Esophagus squamous epithelium (tissue), 5 donors: Measurements from ENCODE around the gene CRHR2. TPM values are rescaled to one million over a fixed set of nuclear protein-coding genes. Genes with fewer than 3 reads are reported as not detected.
"Not testable (repeated sequence)": the region's sequence is repeated elsewhere in the genome, so short reads cannot be mapped to it uniquely, and the experiment has no call there.

Source experiments
- DNase-seq: peaks from one replicate; lab custom pipeline; 2025; lab: John Stamatoyannopoulos, UW
- H3K27ac ChIP-seq, 4 donors: fragments of 200-600 bp; sonication (generic); one replicate each; pipeline ENCODE4 v1.5.1; 2016 to 2019; ENCODE audit warnings: mild to moderate bottlenecking in 1 of 4
- H3K27me3 ChIP-seq, 4 donors: fragments of 200-600 bp; sonication (generic); 1 replicate in 3 of 4; 2 replicates in 1 of 4; pipeline versions ENCODE4 v1.5.1 to v1.6.0; 2017 to 2021; ENCODE audit warnings: antibody characterized with exemption in 1 of 4
- H3K36me3 ChIP-seq, 3 donors: fragments of 200-600 bp; sonication (generic); one replicate each; pipeline ENCODE4 v1.5.1; 2016 to 2019
- H3K4me1 ChIP-seq, 3 donors: fragments of 200-600 bp; sonication (generic); one replicate each; pipeline ENCODE4 v1.5.1; 2017 to 2019
- H3K4me3 ChIP-seq, 4 donors: fragments of 200-600 bp; sonication (generic); 1 replicate in 3 of 4; 2 replicates in 1 of 4; pipeline ENCODE4 v1.5.1; 2016 to 2019; ENCODE audit warnings: mild to moderate bottlenecking in 2 of 4, moderate library complexity in 1 of 4
- H3K9me3 ChIP-seq, 3 donors: fragments of 200-600 bp; sonication (generic); one replicate each; pipeline ENCODE4 v1.5.1; 2016 to 2019
- CTCF ChIP-seq, 6 experiments: fragments of 450-650 bp in 4 of 6; fragments of 200-600 bp in 2 of 6; sonication (generic) in 2 of 6; IDR thresholded peaks; one replicate each; pipeline ENCODE4 v1.5.1; 2016 to 2019; ENCODE audit warnings: antibody characterized with exemption in 6 of 6, mild to moderate bottlenecking in 4 of 6, moderate library complexity in 4 of 6
- POLR2A ChIP-seq, 4 donors: fragments of 450-650 bp; IDR thresholded peaks; one replicate each; pipeline ENCODE4 v1.6.1; 2017; ENCODE audit warnings: antibody characterized with exemption in 4 of 4, mild to moderate bottlenecking in 4 of 4, moderate library complexity in 3 of 4
- WGBS, 2 donors: methylation state at CpG; one replicate each; pipeline ENCODE4 v1.1.5; 2018; 5-methylcytosine and 5-hydroxymethylcytosine counted together
- intact Hi-C: fragments of 100-400 bp; cut with DNase I; formaldehyde crosslinking; loops from one replicate; pipeline ENCODE4 v1.15.0; 2022
- total RNA-seq, 4 donors: library from RNA; depleted of rRNA; stranded (reverse); fragments of >200 nt; gene quantifications; one replicate each; pipeline ENCODE4 v1.1.0, GENCODE V29; 2016
- donor health status: DM: yes; HTN: yes; CAD: no.

CRHR2 gene
- total RNA-seq, 4 donors from 2014 or later = under 0.01 to 0.09 TPM; not detected in 2

- no peak for DNase-seq
- H3K4me1 ChIP-seq = peaks cover 0 to 6% (median 0%) of the 10 kb centered on the region in 3 donors
- TF ChIP-seq POLR2A (IDR thresholded peaks at IDR 0.05) (no peak), CTCF (IDR thresholded peaks at IDR 0.05) (no peak)
- no peak overlapping the region for H3K4me3 ChIP-seq
- WGBS, 2 donors = 85 to 88% methylated on average over 3 of the region's 3 CpGs
- no peak overlapping the region for H3K27ac ChIP-seq
- H3K36me3 ChIP-seq = peaks cover 0 to 13% (median 0%) of the 10 kb centered on the region in 3 donors
- intact Hi-C loops = no loop called here
- H3K27me3 ChIP-seq = no peaks in the 10 kb centered on the region
- no peaks in the 10 kb centered on the region for H3K9me3 ChIP-seq
Measured at GRCh38 chr7:30645661-30646060, 36.6 kb downstream of the CRHR2 start.

DNA sequence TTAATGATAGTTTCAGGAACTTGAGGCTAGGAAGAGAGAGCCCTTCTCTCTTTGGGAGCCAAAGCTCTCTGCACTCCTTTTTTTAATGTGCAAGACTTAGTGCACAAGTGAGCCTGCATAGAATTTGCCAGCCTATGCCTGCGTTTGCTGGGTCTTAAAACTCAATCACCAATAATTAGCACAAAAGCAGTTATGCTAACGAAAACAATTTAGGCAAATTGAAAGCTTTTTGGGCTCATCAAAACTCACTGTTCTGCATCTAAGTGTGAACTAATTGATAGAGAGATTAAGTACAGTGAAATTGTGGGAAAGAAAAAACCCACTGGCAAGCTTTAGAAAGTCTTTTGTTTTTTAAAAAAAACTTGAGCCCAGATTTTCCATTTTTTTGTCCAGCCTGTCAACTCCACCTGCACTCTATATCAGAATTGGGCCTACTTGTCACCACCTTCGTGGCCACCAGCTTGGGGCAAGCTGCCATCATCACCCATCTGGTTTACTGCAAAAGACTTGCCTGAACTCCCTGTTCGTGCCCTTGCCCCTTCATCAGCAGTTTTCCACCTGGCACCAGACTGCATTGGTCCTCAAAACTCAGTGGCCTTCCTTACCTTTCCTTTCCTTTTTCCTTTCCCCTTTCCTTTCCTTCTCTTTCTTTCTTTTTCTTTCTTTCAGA is 37.8 kb downstream of the CRHR2 start:
- H3K9me3 ChIP-seq = no peaks in the 10 kb centered on the region
- peaks cover 0 to 13% (median 0%) of the 10 kb centered on the region in 3 donors for H3K36me3 ChIP-seq
- H3K4me3 ChIP-seq = no peak overlapping the region
- H3K27ac ChIP-seq = no peak overlapping the region
- no peak for TF ChIP-seq POLR2A (IDR thresholded peaks at IDR 0.05)
- TF ChIP-seq CTCF (IDR thresholded peaks at IDR 0.05) = no peak
- intact Hi-C loops = no loop called here
- WGBS, 2 donors = 86 to 91% methylated on average over 4 of the region's 4 CpGs
- no peak for DNase-seq
- no peaks in the 10 kb centered on the region for H3K27me3 ChIP-seq
- peaks cover 0 to 6% (median 0%) of the 10 kb centered on the region in 3 donors for H3K4me1 ChIP-seq

DNA sequence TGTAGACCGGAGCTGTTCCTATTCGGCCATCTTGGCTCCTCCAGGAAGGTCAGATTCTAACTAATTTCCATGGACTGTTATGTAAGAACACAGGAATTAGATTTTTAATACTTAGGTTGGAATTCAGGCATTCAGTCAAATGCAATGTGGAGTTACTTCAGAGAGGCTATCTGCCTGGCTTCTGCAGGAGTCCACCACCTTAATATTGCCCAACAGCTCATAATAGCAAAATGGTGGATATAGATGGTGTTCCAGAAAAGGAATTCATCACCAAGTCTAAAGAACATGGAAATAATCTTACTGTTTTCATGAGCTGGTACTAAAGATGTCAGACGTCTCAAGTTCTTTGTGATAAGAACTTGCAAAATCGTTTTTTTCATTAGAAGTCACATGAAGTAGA is 39.5 kb downstream of the CRHR2 start:
- intact Hi-C loops = no loop called here
- no peak for TF ChIP-seq CTCF (IDR thresholded peaks at IDR 0.05)
- TF ChIP-seq POLR2A (IDR thresholded peaks at IDR 0.05) = no peak
- WGBS, 2 donors = 82 to 86% methylated on average over 2 to 3 of the region's 4 CpGs
- Histone ChIP-seq H3K4me3 (peak overlapping the region in 3 of 4 donors; percentile 6 to 40 (median 18)), H3K9me3 (no peaks in the 10 kb centered on the region), H3K4me1 (peaks cover 0 to 6% (median 0%) of the 10 kb centered on the region in 3 donors), H3K27ac (no peak overlapping the region), H3K27me3 (no peaks in the 10 kb centered on the region), H3K36me3 (peaks cover 0 to 13% (median 0%) of the 10 kb centered on the region in 3 donors)
- DNase-seq = no peak

GRCh38 chr7:30642322-30642721 is 39.9 kb downstream of the CRHR2 start:
- H3K4me1 ChIP-seq, H3K27ac ChIP-seq, intact Hi-C loops, H3K9me3 ChIP-seq, DNase-seq, H3K27me3 ChIP-seq: not testable (repeated sequence)
- H3K4me3 ChIP-seq = peak overlapping the region in 3 of 4 donors; percentile 6 to 40 (median 18)
- H3K36me3 ChIP-seq = peaks cover 0 to 13% (median 0%) of the 10 kb centered on the region in 3 donors
- WGBS, 2 donors = 74% methylated on average over 13 of the region's 29 CpGs; no CpG with 5 or more reads in 1 of the 2 donors

- Histone ChIP-seq H3K27ac (no peak overlapping the region), H3K4me3 (no peak overlapping the region), H3K9me3 (no peaks in the 10 kb centered on the region), H3K36me3 (peaks cover 5 to 55% (median 16%) of the 10 kb centered on the region in 3 donors), H3K27me3 (no peaks in the 10 kb centered on the region), H3K4me1 (no peaks in the 10 kb centered on the region)
- intact Hi-C loops = no loop called here
- WGBS, 2 donors = 93% methylated on average over 6 of the region's 6 CpGs
- TF ChIP-seq CTCF (IDR thresholded peaks at IDR 0.05) (no peak), POLR2A (IDR thresholded peaks at IDR 0.05) (no peak)
- DNase-seq = no peak
Measured at GRCh38 chr7:30635798-30636197, 46.5 kb downstream of the CRHR2 start.
